B cell (primary cell): ENCODE results near the gene PFKP. TPM values are rescaled to one million over a fixed set of nuclear protein-coding genes. Genes with fewer than 3 reads are reported as not detected.

Experiments
- ATAC-seq: fragments of 200-7000 bp; cut with Tn5 transposase; one replicate; pipeline ENCODE4 v1.10.0; 2021; ENCODE audit warnings: low read depth, mild to moderate bottlenecking, moderate number of reproducible peaks, moderate library complexity
- CTCF ChIA-PET: fragments of 350-600 bp; sonication (Branson Sonifier 250); formaldehyde crosslinking; loops from one replicate; lab custom pipeline; 2021; ENCODE audit warnings: antibody characterized with exemption, inconsistent platforms; lab: Charles Lee
- POLR2A ChIA-PET: fragments of 350-600 bp; sonication (Branson Sonifier 250); formaldehyde crosslinking; loops from one replicate; lab custom pipeline; 2021; ENCODE audit warnings: antibody characterized with exemption; lab: Charles Lee
- DNase-seq: peaks from one replicate; pipeline ENCODE4 v3.0.0; 2013
- H2AFZ ChIP-seq: 2 replicates; pipeline ENCODE4 v1.6.1; 2012; ENCODE audit warnings: mild to moderate bottlenecking, low read depth, low read length; ENCODE audit not compliant: insufficient read depth, poor library complexity, severe bottlenecking
- H3K27ac ChIP-seq, 2 donors: 1 replicate in 1 of 2; 2 replicates in 1 of 2; pipeline ENCODE4 v1.5.1; 2012 to 2013; ENCODE audit warnings: low read length in 2 of 2, mild to moderate bottlenecking in 2 of 2, moderate library complexity in 1 of 2
- H3K27me3 ChIP-seq, 4 experiments: fragments of 200-600 bp in 1 of 4; sonication (generic) in 1 of 4; replicated peaks in 1 of 4; 1 replicate in 2 of 4; 2 replicates in 2 of 4; pipeline versions ENCODE4 v1.6.1 to v1.7.0; 2013 to 2016; ENCODE audit warnings: low read length in 3 of 4, mild to moderate bottlenecking in 2 of 4, mixed read lengths in 1 of 4, moderate library complexity in 1 of 4; ENCODE audit not compliant: insufficient read depth in 4 of 4, control insufficient read depth in 3 of 4; ENCODE audit errors: control extremely low read depth in 1 of 4
- H3K36me3 ChIP-seq, 2 experiments: replicated peaks in 1 of 2; 1 replicate in 1 of 2; 2 replicates in 1 of 2; pipeline versions ENCODE4 v1.6.1 to v1.7.1; 2013; ENCODE audit warnings: low read length in 1 of 2; ENCODE audit not compliant: insufficient read depth in 2 of 2, control insufficient read depth in 1 of 2; ENCODE audit errors: control extremely low read depth in 1 of 2, extremely low read depth in 1 of 2
- H3K4me1 ChIP-seq, 2 donors: fragments of 200-600 bp in 1 of 2; sonication (generic) in 1 of 2; 1 replicate in 1 of 2; 2 replicates in 1 of 2; pipeline versions ENCODE4 v1.5.1 to v1.6.1; 2013 to 2017; ENCODE audit warnings: low read length in 2 of 2; ENCODE audit not compliant: control insufficient read depth in 2 of 2, insufficient read depth in 2 of 2
- H3K4me2 ChIP-seq: replicated peaks from 2 replicates; pipeline ENCODE3; 2012; ENCODE audit warnings: mild to moderate bottlenecking, low read depth, low read length; ENCODE audit not compliant: poor library complexity, severe bottlenecking
- H3K4me3 ChIP-seq, 5 experiments: fragments of 200-600 bp in 1 of 5; sonication (generic) in 1 of 5; 1 replicate in 3 of 5; 2 replicates in 2 of 5; pipeline versions ENCODE4 v1.5.1 to v1.7.0; 2011 to 2016; ENCODE audit warnings: low read length in 4 of 5, mild to moderate bottlenecking in 4 of 5, low read depth in 2 of 5, control low read depth in 1 of 5, moderate library complexity in 1 of 5; ENCODE audit not compliant: insufficient read depth in 1 of 5; ENCODE audit errors: control extremely low read depth in 1 of 5, extremely low read depth in 1 of 5
- H3K79me2 ChIP-seq: fragments of 200-600 bp; sonication (generic); one replicate; pipeline ENCODE4 v1.6.0; 2016; ENCODE audit warnings: low read length; ENCODE audit not compliant: control insufficient read depth, insufficient read depth
- H3K9ac ChIP-seq: fragments of 200-600 bp; sonication (generic); 2 replicates; pipeline ENCODE4 v1.6.1; 2017; ENCODE audit warnings: mild to moderate bottlenecking, low read length, moderate library complexity
- H3K9me3 ChIP-seq, 3 donors: one replicate each; pipeline versions ENCODE4 v1.6.1 to v1.7.1; 2013; ENCODE audit warnings: low read length in 2 of 3; ENCODE audit not compliant: control insufficient read depth in 2 of 3, insufficient read depth in 1 of 3; ENCODE audit errors: control extremely low read depth in 1 of 3
- H4K20me1 ChIP-seq: 2 replicates; pipeline ENCODE4 v1.6.0; 2012; ENCODE audit warnings: mild to moderate bottlenecking, low read length; ENCODE audit not compliant: insufficient read depth, control insufficient read depth, poor library complexity, severe bottlenecking
- H3K27ac Mint-ChIP-seq: one replicate; pipeline ENCODE4 v1.8.0; 2021; ENCODE audit warnings: mixed read lengths
- H3K27me3 Mint-ChIP-seq: one replicate; pipeline ENCODE4 v1.8.0; 2021; ENCODE audit warnings: mixed read lengths
- H3K4me1 Mint-ChIP-seq: one replicate; pipeline ENCODE4 v1.8.0; 2021; ENCODE audit warnings: mixed read lengths
- H3K4me3 Mint-ChIP-seq: one replicate; pipeline ENCODE4 v1.8.0; 2021; ENCODE audit warnings: mixed read lengths
- H3K9me3 Mint-ChIP-seq: one replicate; pipeline ENCODE4 v1.8.0; 2022; ENCODE audit warnings: mixed read lengths; ENCODE audit not compliant: insufficient read depth
- CTCF ChIP-seq: fragments of 200-600 bp; IDR thresholded peaks from one replicate; pipeline ENCODE4 v1.8.0; 2022; ENCODE audit warnings: antibody characterized with exemption, mild to moderate bottlenecking
- EZH2 ChIP-seq: IDR thresholded peaks from 2 replicates; pipeline ENCODE4 v1.6.1; 2012; ENCODE audit warnings: borderline replicate concordance, low read depth, mild to moderate bottlenecking, moderate library complexity, low read length; ENCODE audit not compliant: insufficient read depth, poor library complexity, severe bottlenecking
- WGBS: methylation state at CpG from one replicate; pipeline ENCODE4 v1.1.5; 2013; ENCODE audit warnings: missing lambda C conversion rate; ENCODE audit not compliant: insufficient coverage; 5-methylcytosine and 5-hydroxymethylcytosine counted together
- intact Hi-C: fragments of 100-400 bp; cut with micrococcal nuclease; formaldehyde crosslinking; loops from one replicate; pipeline ENCODE4 v1.10.0; 2022
- polyA plus RNA-seq: library from polyadenylated mRNA; depleted of rRNA; stranded (reverse); fragments of >200 nt; gene quantifications from 2 replicates; pipeline ENCODE4 v1.2.3, GENCODE V29; 2012
- total RNA-seq, 2 donors: library from RNA; stranded (reverse); fragments of 120-200 nt in 1 of 2; gene quantifications; 1 replicate in 1 of 2; 2 replicates in 1 of 2; pipeline versions ENCODE4 v1.2.3 to v1.2.4, GENCODE V29; 2013 to 2022

Gene PFKP
- total and polyA plus RNA-seq, 2 donors (not counting 1 experiment from before 2014, with no cell fraction given) = 41.4 to 54.3 TPM

GRCh38 chr10:3109196-3109595 is 41.8 kb downstream of the PFKP start:
- ChIA-PET CTCF (interaction anchor here (1.0 kb wide), 1 partner anchor 8 kb away, joined by 3 read pairs; no protein-coding TSS in a partner anchor), POLR2A (no interaction called here)
- 97% methylated on average over 21 of the region's 21 CpGs for WGBS
- Mint-ChIP-seq H3K4me3 (no peak overlapping the region), H3K27ac (no peak overlapping the region), H3K4me1 (peaks cover 17% of the 10 kb centered on the region), H3K9me3 (no peaks in the 10 kb centered on the region), H3K27me3 (no peaks in the 10 kb centered on the region)
- no peak for DNase-seq
- Histone ChIP-seq H3K79me2 (no peaks in the 10 kb centered on the region), H2AFZ (no peak overlapping the region), H3K27ac (no peak overlapping the region), H3K36me3 (peaks cover 1 to 66% of the 10 kb centered on the region in 2 experiments), H3K4me1 (peaks cover 4 to 7% of the 10 kb centered on the region in 2 donors), H3K9ac (no peak overlapping the region), H3K27me3 (no peaks in the 10 kb centered on the region), H3K4me2 (no peak overlapping the region), H3K4me3 (no peak overlapping the region), H3K9me3 (no peaks in the 10 kb centered on the region), H4K20me1 (no peaks in the 10 kb centered on the region)
- TF ChIP-seq EZH2 = no peak
- no peak for TF ChIP-seq CTCF
- intact Hi-C loops = no loop called here
- no peak for ATAC-seq

- no peaks in the 10 kb centered on the region for H3K79me2 ChIP-seq
- ChIA-PET POLR2A (no interaction called here), CTCF (interaction anchor here (1.0 kb wide), 1 partner anchor 8 kb away, joined by 3 read pairs; no protein-coding TSS in a partner anchor)
- Mint-ChIP-seq H3K4me1 (peaks cover 17% of the 10 kb centered on the region), H3K27me3 (no peaks in the 10 kb centered on the region), H3K9me3 (no peaks in the 10 kb centered on the region), H3K27ac (no peak overlapping the region), H3K4me3 (no peak overlapping the region)
- peaks cover 4 to 7% of the 10 kb centered on the region in 2 donors for H3K4me1 ChIP-seq
- H3K9ac ChIP-seq = no peak overlapping the region
- H3K27ac ChIP-seq = no peak overlapping the region
- no peak overlapping the region for H2AFZ ChIP-seq
- H3K36me3 ChIP-seq = peaks cover 1 to 63% of the 10 kb centered on the region in 2 experiments
- no peak overlapping the region for H3K4me2 ChIP-seq
- TF ChIP-seq CTCF = no peak
- TF ChIP-seq EZH2 = no peak
- intact Hi-C loops = no loop called here
- H4K20me1 ChIP-seq = no peaks in the 10 kb centered on the region
- H3K9me3 ChIP-seq = no peaks in the 10 kb centered on the region
- no peak for DNase-seq
- no peaks in the 10 kb centered on the region for H3K27me3 ChIP-seq
- H3K4me3 ChIP-seq = no peak overlapping the region
- ATAC-seq = no peak
- WGBS = 89% methylated on average over 8 of the region's 12 CpGs
Observed at GRCh38 chr10:3109633-3110032, 42.3 kb downstream of the PFKP start.
